ENCODE data around the gene CD8A. TPM values are rescaled to one million over a fixed set of nuclear protein-coding genes. Genes with fewer than 3 reads are reported as not detected.

CD8A gene
- total and polyA plus RNA-seq, 9 donors, result 0.09 to 0.54 (median 0.20) TPM

GRCh38 chr2:86778957-86779356, 11.8 kb downstream of the CD8A start:
- Histone ChIP-seq H3K36me3 (ENCODE audit: control insufficient read depth, insufficient read depth, low read length) (peaks cover 3% of the 10 kb centered on the region), H3K9me3 (replicated peaks; ENCODE audit: control insufficient read depth, low read depth, low read length) (no peaks in the 10 kb centered on the region), H3K4me1 (ENCODE audit: control insufficient read depth, insufficient read depth, low read length) (no peaks in the 10 kb centered on the region), H3K27me3 (ENCODE audit: control insufficient read depth, insufficient read depth, low read length) (peaks cover 2% of the 10 kb centered on the region), H3K4me3 (ENCODE audit: low read length) (no peak overlapping the region), H3K27ac (ENCODE audit: low read length) (no peak overlapping the region)
- WGBS (ENCODE audit: insufficient coverage), result no CpG with 5 or more reads among the region's 2 CpGs
- no peak for DNase-seq

- H3K27ac ChIP-seq (ENCODE audit: low read length), result no peak overlapping the region
- WGBS (ENCODE audit: insufficient coverage), result 86% methylated on average over 2 of the region's 7 CpGs
- no peaks in the 10 kb centered on the region for H3K4me1 ChIP-seq (ENCODE audit: control insufficient read depth, insufficient read depth, low read length)
- no peaks in the 10 kb centered on the region for H3K27me3 ChIP-seq (ENCODE audit: control insufficient read depth, insufficient read depth, low read length)
- DNase-seq, result no peak
- H3K9me3 ChIP-seq (replicated peaks; ENCODE audit: control insufficient read depth, low read depth, low read length), result no peaks in the 10 kb centered on the region
- H3K4me3 ChIP-seq (ENCODE audit: low read length), result no peak overlapping the region
- H3K36me3 ChIP-seq (ENCODE audit: control insufficient read depth, insufficient read depth, low read length), result peaks cover 5% of the 10 kb centered on the region
Observed at GRCh38 chr2:86776532-86776931, 14.2 kb downstream of the CD8A start.

DNA sequence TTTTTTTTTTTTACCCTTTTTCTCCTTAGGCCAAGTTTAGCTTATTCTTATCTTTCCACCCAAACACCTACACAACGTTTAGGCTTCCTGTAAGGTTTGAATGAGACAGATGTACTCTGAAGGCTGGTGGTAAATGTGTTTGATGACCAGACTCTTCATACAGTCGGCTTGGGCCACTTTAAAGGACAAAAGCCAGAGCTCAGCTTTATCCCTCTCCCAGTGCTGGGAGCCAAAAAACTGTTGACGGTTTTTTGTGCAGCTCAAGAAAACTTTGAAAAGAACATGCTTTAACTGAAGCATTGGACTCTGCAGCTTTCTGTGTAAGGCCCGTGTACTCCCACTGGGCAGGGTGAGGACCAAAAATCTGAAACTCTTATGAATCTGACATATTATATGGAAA, 15.4 kb downstream of the CD8A start:
- peaks cover 13% of the 10 kb centered on the region for H3K36me3 ChIP-seq (ENCODE audit: control insufficient read depth, insufficient read depth, low read length)
- no peak for DNase-seq
- no peaks in the 10 kb centered on the region for H3K27me3 ChIP-seq (ENCODE audit: control insufficient read depth, insufficient read depth, low read length)
- H3K9me3 ChIP-seq (replicated peaks; ENCODE audit: control insufficient read depth, low read depth, low read length), result no peaks in the 10 kb centered on the region
- no peaks in the 10 kb centered on the region for H3K4me1 ChIP-seq (ENCODE audit: control insufficient read depth, insufficient read depth, low read length)
- H3K4me3 ChIP-seq (ENCODE audit: low read length), result no peak overlapping the region
- H3K27ac ChIP-seq (ENCODE audit: low read length), result no peak overlapping the region
- WGBS (ENCODE audit: insufficient coverage), result no CpG with 5 or more reads among the region's 4 CpGs

GRCh38 chr2:86774862-86775261, 15.9 kb downstream of the CD8A start:
- Histone ChIP-seq H3K9me3 (replicated peaks; ENCODE audit: control insufficient read depth, low read depth, low read length) (no peaks in the 10 kb centered on the region), H3K27me3 (ENCODE audit: control insufficient read depth, insufficient read depth, low read length) (no peaks in the 10 kb centered on the region), H3K36me3 (ENCODE audit: control insufficient read depth, insufficient read depth, low read length) (peaks cover 16% of the 10 kb centered on the region), H3K4me3 (ENCODE audit: low read length) (no peak overlapping the region), H3K27ac (ENCODE audit: low read length) (no peak overlapping the region), H3K4me1 (ENCODE audit: control insufficient read depth, insufficient read depth, low read length) (no peaks in the 10 kb centered on the region)
- WGBS (ENCODE audit: insufficient coverage), result 85% methylated on average over 4 of the region's 5 CpGs
- no peak for DNase-seq

DNA sequence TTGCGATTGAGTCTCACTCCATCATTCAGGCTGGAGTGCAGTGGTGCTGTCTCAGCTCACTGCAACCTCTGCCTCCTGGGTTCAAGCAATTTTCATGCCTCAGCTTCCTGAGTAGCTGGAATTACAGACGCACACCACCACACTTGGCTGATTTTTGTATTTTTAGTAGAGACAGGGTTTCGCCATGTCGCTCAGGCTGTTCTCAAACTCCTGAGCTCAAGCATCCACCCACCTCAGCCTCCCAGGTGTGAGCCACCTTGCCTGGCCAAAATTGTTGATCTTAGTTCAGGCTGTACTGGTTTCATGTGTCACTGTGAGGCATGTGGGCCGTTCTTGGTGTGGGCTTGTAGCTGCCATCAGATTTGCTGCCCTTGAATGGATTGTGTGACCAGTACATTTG, 18.1 kb downstream of the CD8A start:
- H3K4me3 ChIP-seq (ENCODE audit: low read length), result no peak overlapping the region
- no peak overlapping the region for H3K27ac ChIP-seq (ENCODE audit: low read length)
- peaks cover 23% of the 10 kb centered on the region for H3K36me3 ChIP-seq (ENCODE audit: control insufficient read depth, insufficient read depth, low read length)
- 93% methylated on average over 3 of the region's 5 CpGs for WGBS (ENCODE audit: insufficient coverage)
- no peaks in the 10 kb centered on the region for H3K4me1 ChIP-seq (ENCODE audit: control insufficient read depth, insufficient read depth, low read length)
- H3K9me3 ChIP-seq (replicated peaks; ENCODE audit: control insufficient read depth, low read depth, low read length), result no peaks in the 10 kb centered on the region
- H3K27me3 ChIP-seq (ENCODE audit: control insufficient read depth, insufficient read depth, low read length), result no peaks in the 10 kb centered on the region
- DNase-seq, result no peak

DNA sequence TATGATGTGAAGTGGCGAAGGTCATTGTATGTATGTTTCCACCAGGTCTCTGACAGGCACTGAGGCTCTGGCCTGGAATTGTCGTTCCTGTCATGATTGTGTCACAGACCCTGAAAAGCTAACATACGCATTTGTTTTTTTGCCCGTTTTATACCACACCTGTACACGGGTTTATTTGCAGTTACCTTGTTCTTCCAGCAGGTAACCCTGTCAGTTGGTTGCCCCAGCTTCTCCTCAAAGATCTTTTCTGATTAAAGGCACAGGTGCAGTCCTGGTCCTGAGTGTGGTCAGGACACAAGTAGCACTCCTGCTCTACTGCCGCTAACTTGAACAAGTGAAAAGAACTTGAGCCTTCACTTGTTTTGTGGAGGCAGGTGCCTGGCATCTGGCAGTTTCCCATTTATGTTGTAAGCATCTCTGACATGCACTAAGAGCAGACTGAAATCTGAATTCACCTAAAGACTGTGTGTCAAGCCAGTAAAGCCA, 19.9 kb downstream of the CD8A start:
- Histone ChIP-seq H3K4me1 (ENCODE audit: control insufficient read depth, insufficient read depth, low read length) (no peaks in the 10 kb centered on the region), H3K36me3 (ENCODE audit: control insufficient read depth, insufficient read depth, low read length) (peaks cover 25% of the 10 kb centered on the region), H3K9me3 (replicated peaks; ENCODE audit: control insufficient read depth, low read depth, low read length) (no peaks in the 10 kb centered on the region), H3K27me3 (ENCODE audit: control insufficient read depth, insufficient read depth, low read length) (no peaks in the 10 kb centered on the region), H3K27ac (ENCODE audit: low read length) (no peak overlapping the region), H3K4me3 (ENCODE audit: low read length) (no peak overlapping the region)
- no peak for DNase-seq
- WGBS (ENCODE audit: insufficient coverage), result 91% methylated on average over 6 of the region's 6 CpGs

DNA sequence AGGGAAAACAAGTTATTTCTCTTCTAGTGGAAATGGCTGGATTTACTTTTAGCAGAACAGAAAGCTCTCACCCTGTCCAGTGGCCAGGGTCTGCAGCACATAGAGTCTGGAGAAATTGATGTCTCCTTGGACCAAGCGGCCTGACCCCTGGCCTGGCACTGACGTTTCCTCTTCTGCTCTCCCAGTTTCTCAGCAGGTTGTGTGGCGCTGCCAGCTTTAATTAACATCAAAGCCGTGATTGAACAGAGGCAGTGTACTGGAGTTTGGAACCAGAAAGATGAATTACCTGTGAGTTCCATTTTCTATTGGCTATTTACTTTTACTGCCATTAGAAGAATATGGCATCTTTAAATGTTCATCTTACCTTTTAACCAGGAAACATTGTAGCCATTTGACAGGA, 20.9 kb downstream of the CD8A start:
- H3K9me3 ChIP-seq (replicated peaks; ENCODE audit: control insufficient read depth, low read depth, low read length), result no peaks in the 10 kb centered on the region
- 41% methylated on average over 2 of the region's 4 CpGs for WGBS (ENCODE audit: insufficient coverage)
- H3K4me3 ChIP-seq (ENCODE audit: low read length), result no peak overlapping the region
- H3K27me3 ChIP-seq (ENCODE audit: control insufficient read depth, insufficient read depth, low read length), result no peaks in the 10 kb centered on the region
- no peak for DNase-seq
- H3K36me3 ChIP-seq (ENCODE audit: control insufficient read depth, insufficient read depth, low read length), result peaks cover 25% of the 10 kb centered on the region
- no peak overlapping the region for H3K27ac ChIP-seq (ENCODE audit: low read length)
- no peaks in the 10 kb centered on the region for H3K4me1 ChIP-seq (ENCODE audit: control insufficient read depth, insufficient read depth, low read length)

- H3K27me3 ChIP-seq (ENCODE audit: control insufficient read depth, insufficient read depth, low read length), result no peaks in the 10 kb centered on the region
- peaks cover 23% of the 10 kb centered on the region for H3K36me3 ChIP-seq (ENCODE audit: control insufficient read depth, insufficient read depth, low read length)
- WGBS (ENCODE audit: insufficient coverage), result 81% methylated on average over 5 of the region's 5 CpGs
- no peak overlapping the region for H3K27ac ChIP-seq (ENCODE audit: low read length)
- DNase-seq, result no peak
- no peaks in the 10 kb centered on the region for H3K9me3 ChIP-seq (replicated peaks; ENCODE audit: control insufficient read depth, low read depth, low read length)
- H3K4me1 ChIP-seq (ENCODE audit: control insufficient read depth, insufficient read depth, low read length), result no peaks in the 10 kb centered on the region
- no peak overlapping the region for H3K4me3 ChIP-seq (ENCODE audit: low read length)
Observed at GRCh38 chr2:86768189-86768949, 22.3 kb downstream of the CD8A start.

GRCh38 chr2:86765310-86765695, 25.4 kb downstream of the CD8A start:
- H3K27me3 ChIP-seq (ENCODE audit: control insufficient read depth, insufficient read depth, low read length), result no peaks in the 10 kb centered on the region
- H3K36me3 ChIP-seq (ENCODE audit: control insufficient read depth, insufficient read depth, low read length), result peaks cover 14% of the 10 kb centered on the region
- no peaks in the 10 kb centered on the region for H3K4me1 ChIP-seq (ENCODE audit: control insufficient read depth, insufficient read depth, low read length)
- WGBS (ENCODE audit: insufficient coverage), result no CpG with 5 or more reads among the region's 1 CpG
- no peak overlapping the region for H3K27ac ChIP-seq (ENCODE audit: low read length)
- no peak for DNase-seq
- no peak overlapping the region for H3K4me3 ChIP-seq (ENCODE audit: low read length)
- no peaks in the 10 kb centered on the region for H3K9me3 ChIP-seq (replicated peaks; ENCODE audit: control insufficient read depth, low read depth, low read length)

DNA sequence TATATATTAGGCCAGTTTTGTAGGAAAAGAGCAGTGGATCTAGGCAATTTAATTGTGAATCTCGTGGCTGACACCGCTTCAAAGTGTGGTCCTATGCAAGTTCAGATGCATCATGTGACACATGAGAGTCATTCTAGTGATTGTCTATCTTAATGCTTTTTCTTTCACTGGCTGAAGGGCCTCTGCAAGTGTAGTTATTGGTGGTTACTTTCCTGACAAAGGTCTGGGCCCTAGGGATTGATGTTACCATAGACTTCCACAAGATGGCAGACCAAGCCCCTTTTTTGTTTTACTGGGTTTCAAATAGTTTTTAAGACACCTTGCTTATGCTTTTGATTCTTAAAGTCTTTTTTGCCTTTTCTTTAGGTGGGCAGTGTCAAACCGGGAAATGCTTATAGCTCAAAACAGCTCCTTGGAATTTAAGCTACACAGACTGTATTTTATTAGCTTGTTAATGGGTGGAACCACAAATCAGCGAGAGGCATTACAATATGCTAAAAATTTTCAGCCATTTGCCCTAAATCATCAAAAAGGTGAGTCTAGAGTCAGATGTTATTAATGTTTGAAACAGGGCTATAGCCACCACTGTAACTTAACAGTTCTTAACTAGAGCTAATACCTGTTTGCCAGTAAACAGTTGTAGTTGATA, 25.9 kb downstream of the CD8A start:
- Histone ChIP-seq H3K27ac (ENCODE audit: low read length) (no peak overlapping the region), H3K36me3 (ENCODE audit: control insufficient read depth, insufficient read depth, low read length) (peaks cover 11% of the 10 kb centered on the region), H3K27me3 (ENCODE audit: control insufficient read depth, insufficient read depth, low read length) (no peaks in the 10 kb centered on the region), H3K9me3 (replicated peaks; ENCODE audit: control insufficient read depth, low read depth, low read length) (no peaks in the 10 kb centered on the region), H3K4me3 (ENCODE audit: low read length) (no peak overlapping the region), H3K4me1 (ENCODE audit: control insufficient read depth, insufficient read depth, low read length) (no peaks in the 10 kb centered on the region)
- WGBS (ENCODE audit: insufficient coverage), result no CpG with 5 or more reads among the region's 4 CpGs
- DNase-seq, result peak; percentile 39
